Limb (tissue), 2 donors: ENCODE results near the gene PMEPA1.
A peak's percentile ranks its signal among the peaks of the same experiment; 100 is the strongest.

Experiments used
- DNase-seq, 2 donors: peaks; one replicate each; pipeline ENCODE4 v3.0.0-alpha.2; 2016; ENCODE audit errors: extremely low spot score in 2 of 2

Gene PMEPA1

GRCh38 chr20:57736738-57737347 lies 27.0 kb upstream of the PMEPA1 start:
- DNase-seq = no peak

DNA sequence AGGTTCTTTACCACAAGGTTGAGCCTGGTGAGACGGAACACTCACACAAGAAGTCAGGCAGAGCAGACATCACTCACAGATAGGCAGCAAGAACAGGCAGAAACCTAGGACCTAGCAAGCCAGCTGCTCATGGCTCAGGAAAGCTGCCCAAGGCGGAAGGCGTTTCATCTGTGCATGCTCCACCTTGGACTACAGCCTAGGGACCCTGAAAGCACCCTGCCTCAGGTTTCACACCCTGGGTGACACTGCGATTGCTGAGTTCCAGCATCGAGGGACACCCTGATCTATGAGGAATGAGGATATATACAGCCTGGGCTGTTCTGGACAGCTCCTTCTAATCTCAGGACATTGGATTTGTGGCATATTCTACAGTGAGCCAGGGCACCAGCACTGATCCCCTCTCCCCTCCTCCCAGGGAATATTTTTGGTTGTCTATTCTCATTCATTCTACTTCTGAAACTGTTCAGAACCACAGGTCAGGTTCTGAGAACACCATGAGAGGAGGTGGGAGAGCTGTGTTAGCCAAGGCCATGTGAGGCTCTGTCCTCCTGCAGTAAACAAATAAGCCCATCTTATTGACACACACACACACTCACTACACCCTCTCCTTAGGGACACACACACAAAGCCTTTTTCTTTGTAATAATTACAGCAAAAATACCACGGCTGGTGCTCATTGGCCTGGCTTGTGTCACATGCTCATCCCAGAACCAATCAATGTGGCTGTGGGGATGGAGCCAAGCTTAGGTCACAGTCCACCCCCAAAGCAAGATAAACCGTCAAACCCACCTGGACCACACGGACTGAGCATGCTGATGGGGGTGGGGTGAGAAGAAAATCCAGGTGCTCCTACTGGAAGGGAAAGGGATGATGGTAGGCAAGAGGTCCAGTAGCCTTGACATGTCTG lies 26.3 kb upstream of the PMEPA1 start:
- no peak for DNase-seq

DNA sequence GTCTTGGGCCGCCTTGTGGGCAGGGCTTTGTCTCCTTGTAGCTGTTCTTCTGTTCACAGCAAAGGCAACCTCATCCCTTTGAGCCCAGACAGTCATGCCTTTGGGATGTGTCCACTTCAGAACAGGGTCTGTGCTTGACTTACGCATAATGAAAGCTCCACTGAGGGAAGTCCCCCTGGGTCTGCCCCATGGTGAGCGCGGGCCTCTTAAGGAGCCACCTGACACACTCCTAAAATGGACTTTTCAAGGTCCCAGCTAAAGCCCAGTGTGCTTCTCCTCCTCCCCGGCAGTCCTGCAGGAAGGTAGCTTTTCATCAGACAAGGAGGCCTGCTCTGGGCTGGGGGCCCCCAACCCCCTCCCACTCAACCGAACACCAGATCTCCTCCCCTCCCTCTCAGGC lies 24.9 kb upstream of the PMEPA1 start:
- DNase-seq = no peak

GRCh38 chr20:57732226-57732625 lies 22.4 kb upstream of the PMEPA1 start:
- no peak for DNase-seq

- no peak for DNase-seq
Measured at GRCh38 chr20:57728762-57729161, 18.9 kb upstream of the PMEPA1 start.

- DNase-seq = no peak
Measured at GRCh38 chr20:57727863-57728262, 18.0 kb upstream of the PMEPA1 start.

DNA sequence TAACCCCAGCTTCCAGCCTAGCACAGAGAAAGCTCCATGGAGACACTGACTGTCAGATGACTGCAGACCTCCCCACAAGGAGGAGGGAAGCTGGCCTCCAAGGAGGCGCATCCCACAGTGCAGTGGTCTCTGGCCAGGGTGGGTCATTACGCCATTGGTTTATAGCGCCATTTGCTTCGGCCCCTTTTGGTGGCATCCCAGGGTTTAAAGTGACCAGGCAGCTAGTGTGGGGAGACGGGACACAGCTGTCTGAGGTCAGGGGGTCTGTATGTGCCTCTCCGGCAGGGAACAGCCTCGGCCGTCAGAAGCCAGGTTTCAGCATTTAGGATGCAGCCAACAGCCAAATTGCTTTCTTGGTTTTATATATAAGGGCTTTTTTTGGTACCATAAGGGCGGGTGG lies 15.8 kb upstream of the PMEPA1 start:
- DNase-seq = no peak

DNA sequence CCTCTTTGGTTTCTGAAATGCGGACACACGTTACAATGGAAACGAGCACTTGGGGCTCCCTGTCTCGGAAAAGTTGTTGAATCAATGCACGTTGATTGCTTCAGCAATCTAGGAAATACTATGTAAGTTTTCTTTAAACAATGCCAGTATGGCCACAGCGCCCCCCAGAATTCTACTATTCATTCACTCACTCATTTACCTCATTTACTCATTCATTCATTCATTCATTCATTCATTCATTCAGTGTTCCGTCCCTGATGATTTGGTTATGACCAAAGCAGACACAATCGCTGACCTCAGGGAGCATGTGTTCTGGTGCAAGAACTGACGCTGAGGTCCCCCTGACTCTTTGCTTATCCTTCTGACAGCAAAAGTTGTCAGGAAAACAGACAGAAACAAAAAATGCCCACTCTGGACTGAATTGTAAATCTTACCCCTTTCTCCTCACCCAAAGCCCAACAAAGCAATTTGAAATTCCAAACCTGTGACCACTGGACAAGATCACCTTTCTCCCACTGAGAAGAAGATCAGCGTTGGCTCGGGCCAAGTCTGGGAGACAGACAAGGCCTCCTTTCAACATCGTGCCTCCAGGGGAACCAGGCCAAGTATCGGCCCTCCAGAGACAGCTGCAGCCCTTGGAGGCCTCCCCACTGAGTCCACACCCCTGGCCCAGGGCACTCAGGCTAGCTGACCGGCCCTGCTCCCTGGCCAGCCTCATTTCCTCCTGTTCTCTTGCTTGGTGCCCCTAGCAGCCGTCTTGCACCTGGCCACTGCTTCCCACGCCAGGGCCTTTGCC lies 15.0 kb upstream of the PMEPA1 start:
- no peak for DNase-seq

DNA sequence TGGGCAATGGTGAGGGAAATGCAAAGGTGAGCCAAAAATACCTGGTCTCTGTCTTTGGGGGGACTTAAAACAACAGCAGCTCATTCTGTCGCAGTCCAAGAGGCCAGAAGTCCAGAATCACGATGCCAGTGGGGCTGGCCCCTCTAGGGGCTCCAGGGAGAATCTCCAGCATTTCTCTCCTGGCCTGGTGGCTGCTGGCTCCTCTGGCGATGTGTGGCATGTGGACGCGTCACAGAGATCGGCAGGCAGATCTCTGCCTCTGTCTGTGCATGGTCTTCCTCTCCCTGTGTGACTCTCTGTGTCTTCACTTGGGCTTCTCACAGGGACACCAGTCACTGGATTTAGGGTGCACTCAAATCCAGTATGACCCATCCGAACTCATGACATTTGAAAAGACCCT lies 14.0 kb upstream of the PMEPA1 start:
- DNase-seq = no peak

DNA sequence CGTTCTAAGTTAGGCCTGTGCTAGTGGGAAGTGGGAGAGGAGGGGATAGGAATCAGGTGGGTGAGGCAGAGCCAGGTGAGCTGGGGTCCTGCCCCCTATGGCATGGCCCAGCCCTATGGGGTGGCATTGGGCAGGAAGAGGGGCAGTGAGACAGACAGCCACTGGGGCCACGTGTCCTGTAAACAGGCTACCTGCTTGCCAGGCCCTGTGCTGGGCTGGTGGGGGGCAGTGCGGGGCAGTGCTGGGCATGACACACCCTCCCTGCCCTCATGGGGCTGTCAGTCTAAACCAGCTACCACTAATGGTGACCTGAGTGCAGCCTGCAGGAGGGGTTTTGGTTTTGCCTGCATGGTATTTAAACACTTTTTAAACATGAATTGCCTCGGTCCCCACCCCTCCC lies 10.1 kb upstream of the PMEPA1 start:
- no peak for DNase-seq

- peak; percentile 94 to 97 for DNase-seq
Measured at GRCh38 chr20:57718490-57719009, 8.7 kb upstream of the PMEPA1 start.

DNA sequence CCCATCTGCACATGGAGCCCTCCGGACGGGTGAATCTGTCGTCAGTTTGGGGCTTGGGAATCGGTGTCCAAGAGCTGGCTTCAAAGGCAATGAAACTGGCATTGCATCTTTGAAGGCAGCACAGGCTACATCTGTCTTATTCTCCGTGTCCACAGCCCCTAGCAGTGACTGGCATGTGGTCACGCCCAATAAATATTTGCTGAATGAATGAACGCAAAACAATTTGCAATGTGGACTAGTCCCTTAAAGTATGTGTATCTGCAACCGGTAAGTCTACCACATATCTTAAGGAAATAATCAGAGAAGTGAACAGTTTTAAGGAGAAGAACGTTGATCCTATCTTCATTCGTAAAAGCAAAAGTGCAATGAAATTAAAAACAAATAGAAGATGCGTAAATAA lies 8.0 kb upstream of the PMEPA1 start:
- no peak for DNase-seq

GRCh38 chr20:57716901-57717300 lies 7.1 kb upstream of the PMEPA1 start:
- DNase-seq = no peak

GRCh38 chr20:57716202-57716601 lies 6.4 kb upstream of the PMEPA1 start:
- no peak for DNase-seq

DNA sequence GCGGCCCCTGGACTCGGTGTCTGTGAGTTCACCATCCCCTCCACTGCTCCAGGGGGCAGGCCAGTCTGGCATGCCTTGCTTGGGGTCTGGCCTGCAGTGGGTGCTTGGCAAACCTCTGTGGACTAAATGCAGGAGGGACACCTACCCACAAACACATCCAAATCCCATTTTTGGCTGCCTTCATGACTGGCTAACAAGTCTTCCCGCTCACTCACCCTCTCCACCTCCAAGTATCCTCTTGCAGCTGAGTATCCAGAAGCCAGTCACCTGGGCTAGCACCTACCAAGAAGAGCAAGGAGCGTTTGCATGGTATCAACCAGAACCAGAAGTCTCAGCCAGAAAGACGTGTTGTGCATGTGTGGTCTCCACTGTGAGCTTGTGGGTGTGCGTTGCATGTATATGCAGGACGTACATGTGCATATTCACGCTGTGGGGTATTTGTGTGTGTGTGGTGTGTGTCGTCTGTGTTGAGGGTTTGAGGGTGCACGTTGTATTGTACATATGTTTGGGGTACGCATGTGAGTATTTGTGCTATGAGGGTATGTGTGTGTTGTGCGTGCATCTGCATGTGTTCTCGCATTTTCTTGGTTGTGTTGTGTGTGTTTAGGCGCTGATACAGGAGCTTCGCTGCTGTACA lies 5.6 kb upstream of the PMEPA1 start:
- no peak for DNase-seq

DNA sequence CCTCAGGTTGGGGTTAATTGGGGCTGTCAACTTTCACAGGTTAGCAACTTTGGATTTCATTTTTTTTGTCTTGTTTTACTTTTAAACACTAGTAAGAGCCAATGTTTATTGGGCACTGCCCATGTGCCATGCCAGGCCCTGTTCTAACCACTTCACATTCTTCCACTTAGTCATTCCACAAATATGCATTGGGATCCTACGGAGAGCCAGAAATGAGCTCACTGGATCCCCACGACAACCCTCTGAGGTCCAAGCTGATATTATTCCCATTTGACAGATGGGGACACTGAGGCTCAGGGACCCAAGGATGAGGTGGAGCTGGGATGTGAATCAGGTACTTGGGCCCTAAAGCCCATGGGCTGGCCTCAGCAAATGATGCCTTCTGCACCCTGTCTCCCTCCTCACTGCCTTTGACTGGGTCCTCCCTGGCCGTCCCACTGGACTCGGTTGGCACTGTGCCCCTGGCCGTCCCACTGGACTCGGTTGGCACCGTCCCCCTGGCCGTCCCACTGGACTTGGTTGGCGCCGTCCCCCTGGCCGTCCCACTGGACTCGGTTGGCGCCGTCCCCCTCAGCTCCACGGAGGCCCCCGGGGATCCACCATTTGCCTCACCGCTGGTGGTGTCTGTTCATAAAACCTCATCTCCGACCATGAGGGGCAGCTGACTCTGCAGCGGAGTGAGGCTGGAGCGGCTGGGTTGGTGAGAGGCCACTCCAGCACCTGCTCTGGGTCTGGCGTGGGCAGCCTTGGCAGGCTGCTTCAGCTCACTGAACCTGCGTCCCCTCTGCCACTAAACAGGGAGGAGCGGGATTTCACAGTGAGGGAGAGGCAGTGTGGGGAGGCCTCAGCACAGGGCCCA lies 4.8 kb upstream of the PMEPA1 start:
- no peak for DNase-seq

- no peak for DNase-seq
Measured at GRCh38 chr20:57713951-57714350, 4.1 kb upstream of the PMEPA1 start.

DNA sequence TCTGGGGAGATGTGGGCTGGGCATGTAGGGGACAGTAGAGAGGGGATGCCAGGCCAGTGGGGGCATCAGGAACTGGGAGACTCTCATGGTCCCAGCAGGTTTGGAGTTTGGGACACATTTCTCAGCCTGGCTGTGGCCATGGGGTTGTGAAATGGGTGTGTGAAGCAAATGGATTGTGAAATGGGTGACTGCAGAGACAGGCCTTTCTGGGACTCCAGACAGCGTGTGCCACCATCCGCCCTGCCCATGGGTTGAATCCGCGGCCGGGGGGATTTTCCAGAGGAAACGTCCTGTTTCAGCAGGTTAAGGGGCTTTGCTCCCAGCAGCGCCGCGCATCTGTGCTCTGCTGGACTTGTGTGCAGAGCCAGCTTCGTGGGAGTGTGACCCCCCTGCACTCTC lies 3.7 kb upstream of the PMEPA1 start:
- DNase-seq = no peak

DNA sequence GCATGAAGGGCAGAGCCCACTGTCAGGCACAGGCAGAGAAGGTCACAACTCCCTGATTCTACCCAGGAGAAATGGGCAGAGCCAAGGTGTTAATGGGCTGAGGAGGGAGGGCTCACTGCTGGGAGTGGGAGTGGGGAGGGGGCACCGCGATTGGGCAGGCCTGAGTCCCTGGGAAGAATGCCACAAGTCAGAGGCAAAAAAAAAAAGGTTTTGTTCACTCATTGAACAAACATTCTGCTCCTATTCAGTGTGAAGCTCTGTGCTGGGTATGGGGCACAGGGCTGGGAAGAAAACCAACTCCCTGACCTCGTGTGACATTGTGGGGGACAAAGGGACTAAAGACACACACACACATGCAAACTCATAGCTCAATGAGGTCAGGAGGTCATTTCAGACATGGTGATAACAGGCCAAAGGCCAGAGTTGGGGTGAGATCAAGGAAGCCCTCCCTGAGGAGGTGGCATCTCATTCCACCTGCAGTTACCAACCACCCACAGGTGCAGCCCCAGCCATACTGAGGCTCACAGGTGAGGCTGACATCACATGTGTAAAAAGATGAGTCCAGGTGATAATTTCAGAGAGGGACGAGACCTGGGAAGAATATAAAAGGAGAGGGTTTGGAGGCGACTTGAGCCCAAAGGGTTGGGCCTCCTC lies 3.2 kb upstream of the PMEPA1 start:
- DNase-seq = no peak

DNA sequence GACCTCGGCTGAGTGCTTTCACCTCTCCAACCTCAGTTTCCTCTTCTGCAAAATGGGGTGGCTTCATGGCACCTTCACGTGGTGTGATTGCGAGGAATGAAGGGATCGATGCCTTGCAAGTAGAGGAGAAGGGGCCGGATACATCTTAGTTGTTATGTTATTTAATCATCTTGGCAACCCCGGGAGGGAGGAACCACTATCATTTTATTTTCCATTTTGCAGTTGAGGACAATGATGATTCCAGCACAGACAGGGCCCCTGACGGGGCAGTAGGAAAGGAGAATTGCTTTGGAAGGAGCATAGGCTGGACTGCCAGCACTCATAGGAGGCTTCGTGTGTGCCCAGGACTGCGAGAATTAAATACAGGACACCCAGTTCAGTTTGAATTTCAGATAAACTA lies 2.5 kb upstream of the PMEPA1 start:
- no peak for DNase-seq
